Small intestine (tissue), 7 donors: ENCODE measurements around the gene QPCT. TPM values are rescaled to one million over a fixed set of nuclear protein-coding genes. Genes with fewer than 3 reads are reported as not detected.

ENCODE experiments used
- DNase-seq, 2 donors: peaks; one replicate each; pipeline versions ENCODE4 v3.0.0 to v3.0.0-alpha.2; 2013
- FAIRE-seq: peaks from 2 replicates; lab custom pipeline; 2012; peaks lifted over from hg19 to GRCh38; lab: Jason Lieb, UNC
- H3K27ac ChIP-seq, 3 donors: one replicate each; pipeline ENCODE4 v1.5.1; 2013; ENCODE audit warnings: low read length in 2 of 3, mild to moderate bottlenecking in 2 of 3, control low read depth in 1 of 3, inconsistent platforms in 1 of 3, low read depth in 1 of 3, moderate library complexity in 1 of 3
- H3K27me3 ChIP-seq, 3 donors: one replicate each; pipeline ENCODE4 v1.6.1; 2013; ENCODE audit warnings: low read length in 3 of 3, inconsistent platforms in 1 of 3; ENCODE audit not compliant: control insufficient read depth in 3 of 3, insufficient read depth in 3 of 3
- H3K36me3 ChIP-seq, 3 donors: one replicate each; pipeline ENCODE4 v1.6.1; 2013; ENCODE audit warnings: low read length in 3 of 3, inconsistent platforms in 1 of 3, low read depth in 1 of 3, mild to moderate bottlenecking in 1 of 3, moderate library complexity in 1 of 3; ENCODE audit not compliant: control insufficient read depth in 3 of 3, insufficient read depth in 2 of 3
- H3K4me1 ChIP-seq, 3 donors: one replicate each; pipeline ENCODE4 v1.6.1; 2013; ENCODE audit warnings: low read length in 2 of 3, inconsistent platforms in 1 of 3, low read depth in 1 of 3, mild to moderate bottlenecking in 1 of 3, moderate library complexity in 1 of 3; ENCODE audit not compliant: control insufficient read depth in 3 of 3, insufficient read depth in 2 of 3
- H3K4me3 ChIP-seq, 3 donors: one replicate each; pipeline ENCODE4 v1.5.1; 2013; ENCODE audit warnings: low read length in 3 of 3, control low read depth in 1 of 3, inconsistent platforms in 1 of 3, low read depth in 1 of 3, mild to moderate bottlenecking in 1 of 3, moderate library complexity in 1 of 3
- H3K9me3 ChIP-seq, 2 donors: one replicate each; pipeline ENCODE4 v1.6.1; 2013; ENCODE audit warnings: low read depth in 1 of 2, low read length in 1 of 2; ENCODE audit not compliant: control insufficient read depth in 2 of 2, insufficient read depth in 1 of 2
- WGBS, 3 donors: extraction: QIAGEN DNeasy Blood & Tissue Kit; methylation state at CpG; one replicate each; pipeline ENCODE4 v1.1.7; 2013; 5-methylcytosine and 5-hydroxymethylcytosine counted together
- polyA plus RNA-seq, 4 donors: library from polyadenylated mRNA; stranded (reverse) in 3 of 4; unstranded in 1 of 4; fragments of 200-250 nt in 3 of 4; fragments of 120-200 nt in 1 of 4; gene quantifications; one replicate each; pipeline versions ENCODE4 v1.2.1 to v1.2.3, GENCODE V29; 2013
- donor health status: healthy with polysubstance abuse.
- donor health status: control.
- donor health status: control.
- donor health status: Bipolar disorder and iron deficiency.
- donor health status: healthy.

Gene QPCT
- polyA plus RNA-seq, 4 donors, result 0.67 to 10.1 (median 2.3) TPM

GRCh38 chr2:37326285-37326684 is 18.1 kb upstream of the QPCT start:
- peaks cover 3 to 6% (median 5%) of the 10 kb centered on the region in 3 donors for H3K4me1 ChIP-seq
- DNase-seq (peak; percentile 55 to 67), FAIRE-seq (no peak)
- H3K36me3 ChIP-seq, result no peaks in the 10 kb centered on the region
- 7 to 12% (median 7%) methylated on average over 2 of the region's 2 CpGs for WGBS, 3 donors
- no peaks in the 10 kb centered on the region for H3K27me3 ChIP-seq
- no peaks in the 10 kb centered on the region for H3K9me3 ChIP-seq
- H3K27ac ChIP-seq, result no peak overlapping the region
- H3K4me3 ChIP-seq, result no peak overlapping the region

GRCh38 chr2:37326866-37327634 is 17.4 kb upstream of the QPCT start:
- Histone ChIP-seq H3K4me3 (no peak overlapping the region), H3K27ac (no peak overlapping the region), H3K4me1 (peaks cover 0 to 6% (median 3%) of the 10 kb centered on the region in 3 donors), H3K9me3 (no peaks in the 10 kb centered on the region), H3K36me3 (no peaks in the 10 kb centered on the region), H3K27me3 (no peaks in the 10 kb centered on the region)
- DNase-seq, result no peak
- FAIRE-seq, result no peak
- 72 to 77% (median 75%) methylated on average over 8 of the region's 8 CpGs for WGBS, 3 donors

GRCh38 chr2:37330681-37331080 is 13.7 kb upstream of the QPCT start:
- H3K27me3 ChIP-seq, result no peaks in the 10 kb centered on the region
- H3K4me1 ChIP-seq, result peaks cover 0 to 1% (median 0%) of the 10 kb centered on the region in 3 donors
- DNase-seq, result no peak
- no peak overlapping the region for H3K27ac ChIP-seq
- no peak for FAIRE-seq
- no peaks in the 10 kb centered on the region for H3K9me3 ChIP-seq
- H3K4me3 ChIP-seq, result no peak overlapping the region
- no peaks in the 10 kb centered on the region for H3K36me3 ChIP-seq

- Histone ChIP-seq H3K27ac (no peak overlapping the region), H3K4me1 (no peaks in the 10 kb centered on the region), H3K27me3 (no peaks in the 10 kb centered on the region), H3K9me3 (no peaks in the 10 kb centered on the region), H3K36me3 (no peaks in the 10 kb centered on the region), H3K4me3 (no peak overlapping the region)
- WGBS, 3 donors, result 43 to 73% (median 54%) methylated on average over 3 of the region's 3 CpGs
- DNase-seq (peak in 1 of 2 donors; percentile 17), FAIRE-seq (no peak)
These were observed 11.9 kb upstream of the QPCT start for GRCh38 chr2:37332560-37332959.

GRCh38 chr2:37333256-37333655 is 11.2 kb upstream of the QPCT start:
- Histone ChIP-seq H3K36me3 (no peaks in the 10 kb centered on the region), H3K27ac (no peak overlapping the region), H3K4me1 (no peaks in the 10 kb centered on the region), H3K9me3 (no peaks in the 10 kb centered on the region), H3K4me3 (no peak overlapping the region), H3K27me3 (no peaks in the 10 kb centered on the region)
- DNase-seq (no peak), FAIRE-seq (no peak)
- 69 to 76% (median 69%) methylated on average over 2 of the region's 2 CpGs for WGBS, 3 donors

- Histone ChIP-seq H3K36me3 (no peaks in the 10 kb centered on the region), H3K27ac (no peak overlapping the region), H3K27me3 (no peaks in the 10 kb centered on the region), H3K4me1 (no peaks in the 10 kb centered on the region), H3K4me3 (no peak overlapping the region), H3K9me3 (no peaks in the 10 kb centered on the region)
- 89 to 94% (median 93%) methylated on average over 2 of the region's 2 CpGs for WGBS, 3 donors
- DNase-seq, result no peak
- FAIRE-seq, result no peak
These were observed 8.8 kb upstream of the QPCT start for GRCh38 chr2:37335604-37336003.

- H3K4me3 ChIP-seq, result no peak overlapping the region
- no peak overlapping the region for H3K27ac ChIP-seq
- DNase-seq (no peak), FAIRE-seq (no peak)
- no peaks in the 10 kb centered on the region for H3K36me3 ChIP-seq
- H3K9me3 ChIP-seq, result no peaks in the 10 kb centered on the region
- H3K4me1 ChIP-seq, result no peaks in the 10 kb centered on the region
- WGBS, 3 donors, result 73 to 80% (median 73%) methylated on average over 7 of the region's 7 CpGs
- no peaks in the 10 kb centered on the region for H3K27me3 ChIP-seq
These were observed 6.7 kb upstream of the QPCT start for GRCh38 chr2:37337620-37338280.

- no peaks in the 10 kb centered on the region for H3K9me3 ChIP-seq
- H3K36me3 ChIP-seq, result no peaks in the 10 kb centered on the region
- WGBS, 3 donors, result 75 to 80% (median 76%) methylated on average over 4 of the region's 4 CpGs
- no peak overlapping the region for H3K4me3 ChIP-seq
- no peak overlapping the region for H3K27ac ChIP-seq
- FAIRE-seq (no peak), DNase-seq (no peak)
- H3K27me3 ChIP-seq, result no peaks in the 10 kb centered on the region
- no peaks in the 10 kb centered on the region for H3K4me1 ChIP-seq
These were observed 5.5 kb upstream of the QPCT start for GRCh38 chr2:37338933-37339332.
